ENCODE measurements around the gene NCCRP1. TPM values are rescaled to one million over a fixed set of nuclear protein-coding genes. Genes with fewer than 3 reads are reported as not detected.

Gene NCCRP1
- total RNA-seq, 1 experiment from 2014 or later: not detected

- DNase-seq (ENCODE audit: low spot score): no peak
Measured at GRCh38 chr19:39246951-39247669, 50.3 kb downstream of the NCCRP1 start.

GRCh38 chr19:39247701-39248664 is 51.2 kb downstream of the NCCRP1 start:
- no peak for DNase-seq (ENCODE audit: low spot score)

- no peak for DNase-seq (ENCODE audit: low spot score)
Measured at GRCh38 chr19:39248806-39249205, 52.0 kb downstream of the NCCRP1 start, which contains the start of gene IFNL4. IFNL4 (minus strand) TSS chr19:39248856.

- DNase-seq (ENCODE audit: low spot score): no peak
Measured at GRCh38 chr19:39251081-39251480, 54.3 kb downstream of the NCCRP1 start.

Other genes with a start within 250 kb of the NCCRP1 start
- gene FBXO17, start 221.2 kb upstream of the NCCRP1 start, total RNA-seq (2014; rRNA removed; shearing (Covaris generic)): 15.1 and 21.9 TPM in 2 replicates
- 0.07 and 0.10 TPM in 2 replicates for gene FBXO27, start 164.4 kb upstream of the NCCRP1 start, total RNA-seq (2014; rRNA removed; shearing (Covaris generic))
- gene ACP7, start 112.6 kb upstream of the NCCRP1 start, total RNA-seq (2014; rRNA removed; shearing (Covaris generic)): 0.03 and 0.31 TPM in 2 replicates
- gene PAK4, start 71.2 kb upstream of the NCCRP1 start, total RNA-seq (2014; rRNA removed; shearing (Covaris generic)): 9.2 and 16.2 TPM in 2 replicates
- not detected in 2 replicates for gene SYCN, start 7.3 kb downstream of the NCCRP1 start, total RNA-seq (2014; rRNA removed; shearing (Covaris generic))
- gene IFNL3, start 48.0 kb downstream of the NCCRP1 start, total RNA-seq (2014; rRNA removed; shearing (Covaris generic)): not detected in 2 replicates
- not detected in 2 replicates for gene IFNL4, start 51.9 kb downstream of the NCCRP1 start, total RNA-seq (2014; rRNA removed; shearing (Covaris generic))
- not detected in 2 replicates for gene IFNL2, start 71.4 kb downstream of the NCCRP1 start, total RNA-seq (2014; rRNA removed; shearing (Covaris generic))
- not detected in 2 replicates for gene IFNL1, start 99.4 kb downstream of the NCCRP1 start, total RNA-seq (2014; rRNA removed; shearing (Covaris generic))
- gene LRFN1, start 123.9 kb downstream of the NCCRP1 start, total RNA-seq (2014; rRNA removed; shearing (Covaris generic)): 1.7 and 1.9 TPM in 2 replicates
- gene GMFG, start 139.1 kb downstream of the NCCRP1 start, total RNA-seq (2014; rRNA removed; shearing (Covaris generic)): 0.48 TPM in 1 of 2 replicates, not detected in the other
- 55.7 and 81.4 TPM in 2 replicates for gene SAMD4B, start 145.5 kb downstream of the NCCRP1 start, total RNA-seq (2014; rRNA removed; shearing (Covaris generic))
- gene PAF1, start 194.1 kb downstream of the NCCRP1 start, total RNA-seq (2014; rRNA removed; shearing (Covaris generic)): 55.3 and 69.9 TPM in 2 replicates
- gene MED29, start 194.4 kb downstream of the NCCRP1 start, total RNA-seq (2014; rRNA removed; shearing (Covaris generic)): 20.9 and 24.7 TPM in 2 replicates
- 0.50 and 1.5 TPM in 2 replicates for gene ZFP36, start 209.9 kb downstream of the NCCRP1 start, total RNA-seq (2014; rRNA removed; shearing (Covaris generic))
- gene PLEKHG2, start 215.7 kb downstream of the NCCRP1 start, total RNA-seq (2014; rRNA removed; shearing (Covaris generic)): 11.4 and 17.3 TPM in 2 replicates
- 145 and 262 TPM in 2 replicates for gene RPS16, start 239.0 kb downstream of the NCCRP1 start, total RNA-seq (2014; rRNA removed; shearing (Covaris generic))
- gene SUPT5H, start 248.6 kb downstream of the NCCRP1 start, total RNA-seq (2014; rRNA removed; shearing (Covaris generic)): 101 and 116 TPM in 2 replicates

All from A172 (cell line).